Activated naive CD8-positive, alpha-beta T cell treated with anti-CD3 and anti-CD28 coated beads for 36 hours (primary cell): ENCODE data around the gene NSMCE1. TPM values are rescaled to one million over a fixed set of nuclear protein-coding genes. Genes with fewer than 3 reads are reported as not detected.
"Not testable (repeated sequence)": the region's sequence is repeated elsewhere in the genome, so short reads cannot be mapped to it uniquely, and the experiment has no call there.

Source experiments
- DNase-seq: peaks from one replicate; pipeline ENCODE4 v3.0.0; 2021
- H3K27ac Mint-ChIP-seq: one replicate; pipeline ENCODE4 v1.8.0; 2022; ENCODE audit warnings: mild to moderate bottlenecking, moderate library complexity, mixed read lengths
- H3K27me3 Mint-ChIP-seq: one replicate; pipeline ENCODE4 v1.8.0; 2022; ENCODE audit warnings: mild to moderate bottlenecking, mixed read lengths
- H3K36me3 Mint-ChIP-seq: one replicate; pipeline ENCODE4 v1.8.0; 2021; ENCODE audit warnings: mild to moderate bottlenecking, mixed read lengths
- H3K4me1 Mint-ChIP-seq: one replicate; pipeline ENCODE4 v1.8.0; 2021; ENCODE audit warnings: mixed read lengths
- H3K4me3 Mint-ChIP-seq: one replicate; pipeline ENCODE4 v1.8.0; 2022; ENCODE audit warnings: mild to moderate bottlenecking, moderate library complexity, mixed read lengths
- H3K9me3 Mint-ChIP-seq: one replicate; pipeline ENCODE4 v1.8.0; 2022; ENCODE audit warnings: mixed read lengths
- total RNA-seq, 2 experiments: library from RNA; stranded (reverse); gene quantifications; one replicate each; pipeline ENCODE4 v1.2.3, GENCODE V29; 2021

NSMCE1 gene
- total RNA-seq, 2 experiments from 2014 or later = 133 to 146 TPM

DNA sequence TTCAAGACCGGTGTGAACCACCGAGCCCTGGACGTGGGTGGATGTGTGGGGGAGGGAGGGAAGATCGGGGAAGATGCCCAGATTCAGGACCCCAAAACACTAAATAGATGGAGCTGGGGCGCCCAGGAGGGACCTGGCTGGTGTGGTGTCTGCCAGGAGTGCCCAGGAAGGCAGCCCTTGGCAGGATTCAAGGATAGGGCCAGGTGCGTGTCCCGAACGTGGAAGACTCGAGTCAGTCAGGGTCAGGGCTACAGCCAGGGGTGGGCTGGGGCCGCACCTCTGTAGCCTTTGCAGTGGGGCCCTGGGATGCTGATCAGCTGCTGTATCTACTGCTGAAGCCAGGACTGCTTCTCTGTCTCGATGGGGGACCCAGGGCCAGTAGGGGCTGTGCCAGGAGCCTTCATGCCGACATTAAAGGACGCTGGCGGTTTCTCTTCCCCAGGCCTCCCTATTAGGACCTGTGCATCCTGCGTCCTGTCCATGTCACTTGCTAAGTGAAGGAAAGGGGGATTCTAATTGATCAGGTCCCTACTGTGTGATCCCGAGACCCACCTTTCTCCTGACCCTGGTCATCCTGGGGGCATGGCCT lies 52.2 kb downstream of the NSMCE1 start:
- H3K27me3 Mint-ChIP-seq = no peaks in the 10 kb centered on the region
- no peak overlapping the region for H3K27ac Mint-ChIP-seq
- H3K4me3 Mint-ChIP-seq = no peak overlapping the region
- peaks cover 6% of the 10 kb centered on the region for H3K36me3 Mint-ChIP-seq
- no peaks in the 10 kb centered on the region for H3K4me1 Mint-ChIP-seq
- DNase-seq = no peak
- no peaks in the 10 kb centered on the region for H3K9me3 Mint-ChIP-seq

DNA sequence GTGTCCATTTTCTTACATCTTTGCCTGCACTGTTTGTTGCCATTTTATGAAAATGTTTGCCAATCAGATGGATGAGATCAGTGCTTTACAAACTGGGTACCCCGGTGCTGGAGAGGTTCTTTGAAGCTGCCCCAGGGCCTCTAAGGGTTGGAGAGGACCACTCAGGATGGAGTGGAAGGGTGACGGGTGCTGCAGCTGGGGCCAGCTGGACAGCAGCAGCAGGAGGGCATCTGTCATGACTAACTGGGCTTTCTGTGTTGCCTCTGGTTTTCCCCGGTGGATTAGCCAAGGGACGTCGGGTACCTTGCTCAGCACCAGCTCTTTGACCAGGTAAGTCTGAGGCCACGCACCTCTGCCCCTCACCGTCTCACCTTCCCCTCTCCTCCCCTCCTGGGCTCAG lies 52.9 kb downstream of the NSMCE1 start:
- H3K27ac Mint-ChIP-seq = peak overlapping the region; percentile 7
- H3K4me1 Mint-ChIP-seq = peaks cover 6% of the 10 kb centered on the region
- H3K4me3 Mint-ChIP-seq = no peak overlapping the region
- no peaks in the 10 kb centered on the region for H3K27me3 Mint-ChIP-seq
- no peak for DNase-seq
- peaks cover 6% of the 10 kb centered on the region for H3K36me3 Mint-ChIP-seq
- H3K9me3 Mint-ChIP-seq = no peaks in the 10 kb centered on the region

DNA sequence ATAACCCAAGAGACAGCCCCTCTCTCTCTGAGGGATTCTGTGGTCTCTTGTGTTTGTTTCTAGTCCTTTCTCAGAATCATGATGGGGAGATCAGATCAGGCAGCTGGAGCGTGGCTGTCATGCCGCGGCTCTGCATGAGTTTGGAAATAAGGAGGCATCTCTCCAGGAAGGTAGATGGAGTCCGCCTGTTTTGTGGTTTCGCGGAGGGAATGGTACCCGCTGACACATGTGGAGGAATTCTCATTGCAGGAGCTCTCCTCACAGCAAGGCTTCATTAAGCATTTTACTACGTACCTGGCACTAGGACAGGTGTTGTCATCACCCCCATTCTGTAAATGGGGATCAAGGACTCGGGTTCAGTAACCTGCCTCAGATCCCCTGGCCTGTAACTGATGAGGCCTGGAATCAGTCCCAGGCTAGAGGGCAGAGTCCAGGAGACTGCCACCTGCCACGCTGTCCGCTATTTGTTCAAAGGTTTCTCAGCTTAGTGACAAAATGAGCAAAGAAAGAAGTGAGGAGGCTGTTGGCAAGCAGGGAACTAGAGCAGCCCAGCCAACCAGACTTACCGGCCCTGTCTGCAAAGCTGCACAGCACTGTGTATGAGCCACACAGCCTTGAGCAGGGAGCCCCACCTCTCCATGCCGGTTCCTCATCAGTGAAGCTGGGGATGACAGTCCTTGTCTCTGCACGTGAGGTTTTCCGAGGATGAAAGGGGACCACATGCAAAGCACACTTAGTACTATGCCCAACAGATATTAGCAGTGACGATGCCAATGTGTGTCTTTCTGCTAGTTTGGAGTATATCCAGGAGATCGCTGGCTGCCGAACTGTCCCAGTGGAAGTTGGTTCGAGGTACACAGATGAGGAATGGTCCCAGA lies 54.2 kb downstream of the NSMCE1 start:
- Mint-ChIP-seq H3K4me1 (peaks cover 7% of the 10 kb centered on the region), H3K27me3 (no peaks in the 10 kb centered on the region), H3K27ac (no peak overlapping the region), H3K4me3 (no peak overlapping the region), H3K36me3 (peaks cover 10% of the 10 kb centered on the region), H3K9me3 (no peaks in the 10 kb centered on the region)
- DNase-seq = no peak

DNA sequence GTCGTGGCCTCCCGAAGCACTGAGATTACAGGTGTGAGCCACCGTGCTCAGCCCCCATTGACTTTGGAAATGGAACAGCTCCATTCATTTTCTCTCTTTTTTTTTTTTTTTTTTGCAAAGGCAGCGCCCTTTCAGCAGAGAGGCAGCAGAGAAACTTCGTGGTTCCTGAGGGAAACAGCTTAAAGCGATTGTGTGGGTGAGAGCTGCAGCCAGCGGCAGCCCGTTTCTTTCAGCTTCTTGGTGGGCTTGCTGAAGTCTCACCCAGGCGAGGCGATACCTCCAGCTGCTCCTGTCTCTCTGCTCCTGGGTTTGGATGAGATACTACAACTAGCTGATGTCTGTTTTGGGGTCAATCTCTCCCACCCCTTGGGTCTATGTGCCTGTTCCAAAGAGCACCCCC lies 57.5 kb downstream of the NSMCE1 start:
- Mint-ChIP-seq H3K36me3 (peaks cover 10% of the 10 kb centered on the region), H3K27me3 (no peaks in the 10 kb centered on the region), H3K4me3 (no peak overlapping the region), H3K27ac (peak overlapping the region; percentile 63), H3K9me3 (no peaks in the 10 kb centered on the region), H3K4me1 (peaks cover 7% of the 10 kb centered on the region)
- no peak for DNase-seq

DNA sequence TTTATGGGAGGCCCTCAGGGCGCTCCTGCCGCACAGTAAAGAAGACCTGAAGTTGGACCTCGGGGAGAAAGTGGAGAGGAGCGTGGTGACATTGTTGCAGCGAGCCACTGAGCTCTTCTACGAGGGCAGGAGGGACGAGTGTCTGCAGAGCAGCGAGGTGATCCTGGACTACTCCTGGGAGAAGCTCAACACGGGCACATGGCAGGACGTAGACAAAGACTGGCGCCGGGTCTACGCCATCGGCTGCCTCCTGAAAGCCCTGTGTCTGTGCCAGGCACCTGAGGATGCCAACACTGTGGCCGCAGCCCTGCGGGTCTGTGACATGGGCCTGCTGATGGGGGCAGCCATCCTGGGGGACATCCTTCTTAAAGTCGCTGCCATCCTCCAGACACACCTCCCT lies 58.4 kb downstream of the NSMCE1 start:
- DNase-seq = no peak
- Mint-ChIP-seq H3K4me1 (peaks cover 7% of the 10 kb centered on the region), H3K27me3 (no peaks in the 10 kb centered on the region), H3K27ac (no peak overlapping the region), H3K9me3 (no peaks in the 10 kb centered on the region), H3K4me3 (no peak overlapping the region), H3K36me3 (peaks cover 10% of the 10 kb centered on the region)

DNA sequence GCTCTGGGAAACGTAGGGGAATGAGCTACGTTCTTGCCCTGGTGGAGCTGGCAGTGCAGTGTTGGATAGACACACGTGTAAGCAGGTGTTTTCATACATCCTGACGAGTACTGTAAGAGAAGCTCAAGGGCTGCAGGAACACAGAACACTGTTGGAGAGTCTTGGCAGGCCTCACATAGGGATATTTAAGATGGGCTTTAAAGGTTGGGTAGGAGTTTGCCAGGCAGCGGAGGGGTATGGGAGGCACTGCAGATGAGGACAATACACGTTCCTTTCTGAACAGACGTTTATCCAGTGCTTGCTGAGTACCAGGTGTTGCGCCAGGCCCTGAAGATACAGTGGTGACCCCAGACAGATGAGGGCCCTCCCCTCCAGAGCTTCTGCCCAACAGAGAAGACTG lies 59.0 kb downstream of the NSMCE1 start:
- H3K27ac Mint-ChIP-seq = no peak overlapping the region
- no peaks in the 10 kb centered on the region for H3K9me3 Mint-ChIP-seq
- H3K36me3 Mint-ChIP-seq = peaks cover 10% of the 10 kb centered on the region
- H3K4me3 Mint-ChIP-seq = no peak overlapping the region
- no peaks in the 10 kb centered on the region for H3K27me3 Mint-ChIP-seq
- DNase-seq = no peak
- peaks cover 7% of the 10 kb centered on the region for H3K4me1 Mint-ChIP-seq

DNA sequence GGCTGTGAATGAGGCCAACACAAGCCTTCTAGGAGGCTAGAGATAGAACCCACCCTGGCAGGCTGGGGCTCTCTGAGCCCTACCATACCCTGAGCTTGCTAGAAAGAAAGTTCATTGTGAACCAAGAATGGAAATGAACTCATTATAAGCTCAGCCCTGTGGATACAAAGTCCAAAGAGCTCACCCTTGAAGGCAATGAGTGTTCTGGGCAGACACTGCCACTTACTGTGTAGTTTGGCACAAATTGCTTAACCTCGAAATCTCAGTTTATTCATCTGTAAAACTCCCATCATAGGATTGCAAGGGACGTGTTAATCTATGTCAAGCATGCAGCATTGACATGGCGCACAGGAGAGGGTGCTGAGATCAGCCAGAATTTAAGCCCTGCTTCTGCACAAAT lies 59.8 kb downstream of the NSMCE1 start:
- Mint-ChIP-seq H3K27me3 (no peaks in the 10 kb centered on the region), H3K9me3 (no peaks in the 10 kb centered on the region), H3K27ac (no peak overlapping the region), H3K4me1 (peaks cover 12% of the 10 kb centered on the region), H3K4me3 (no peak overlapping the region), H3K36me3 (peaks cover 16% of the 10 kb centered on the region)
- DNase-seq = no peak

DNA sequence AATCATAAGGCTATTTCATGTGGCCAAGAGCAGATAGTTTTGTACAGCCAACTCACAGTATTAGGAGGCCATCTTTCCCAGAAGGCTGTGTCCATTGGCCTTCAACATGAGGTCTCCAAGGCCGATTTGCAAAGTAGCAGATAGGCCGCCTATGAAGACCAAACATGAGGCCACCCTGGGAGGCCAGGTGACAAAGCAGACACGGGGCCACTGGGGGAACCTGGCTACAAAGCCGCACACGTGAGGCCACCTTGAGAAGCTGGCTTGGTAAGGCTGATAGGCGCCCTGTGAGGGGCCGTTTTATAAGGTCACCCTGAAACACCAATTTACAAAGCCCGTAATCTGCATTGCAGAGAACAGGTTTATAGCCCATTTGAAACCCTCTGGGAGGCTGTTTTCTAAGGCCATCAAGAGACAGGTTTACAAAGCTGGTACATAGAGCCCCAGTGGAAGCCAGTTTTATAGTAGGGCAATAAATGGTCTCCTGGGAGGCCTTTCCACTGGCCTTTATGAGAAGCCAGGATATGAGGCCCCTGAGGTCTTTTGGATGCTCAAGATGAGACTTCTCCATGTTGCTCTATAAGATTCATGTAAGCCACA lies 60.4 kb downstream of the NSMCE1 start:
- no peak for DNase-seq
- Mint-ChIP-seq H3K4me1 (peaks cover 13% of the 10 kb centered on the region), H3K4me3 (no peak overlapping the region), H3K27ac (no peak overlapping the region), H3K9me3 (no peaks in the 10 kb centered on the region), H3K27me3 (no peaks in the 10 kb centered on the region), H3K36me3 (peaks cover 18% of the 10 kb centered on the region)

DNA sequence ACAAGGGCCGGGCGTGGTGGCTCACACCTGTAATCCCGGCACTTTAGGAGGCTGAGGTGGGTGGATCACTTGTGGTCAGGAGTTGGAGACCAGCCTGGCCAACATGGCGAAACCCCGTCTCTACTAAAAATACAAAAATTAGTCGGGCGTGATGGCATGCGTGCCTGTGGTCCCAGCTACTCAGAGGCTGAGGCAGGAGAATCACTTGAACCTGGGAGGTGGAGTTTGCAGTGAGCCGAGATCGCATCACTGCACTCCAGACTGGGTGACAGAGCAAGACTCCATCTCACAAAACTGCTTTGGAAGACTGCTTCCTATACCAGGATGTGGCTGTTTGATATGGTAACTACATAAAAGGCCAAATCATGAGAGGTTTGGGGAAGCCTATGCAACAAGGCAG lies 61.5 kb downstream of the NSMCE1 start:
- not testable (repeated sequence) for H3K27me3 Mint-ChIP-seq, H3K4me3 Mint-ChIP-seq
- peaks cover 23% of the 10 kb centered on the region for H3K4me1 Mint-ChIP-seq

DNA sequence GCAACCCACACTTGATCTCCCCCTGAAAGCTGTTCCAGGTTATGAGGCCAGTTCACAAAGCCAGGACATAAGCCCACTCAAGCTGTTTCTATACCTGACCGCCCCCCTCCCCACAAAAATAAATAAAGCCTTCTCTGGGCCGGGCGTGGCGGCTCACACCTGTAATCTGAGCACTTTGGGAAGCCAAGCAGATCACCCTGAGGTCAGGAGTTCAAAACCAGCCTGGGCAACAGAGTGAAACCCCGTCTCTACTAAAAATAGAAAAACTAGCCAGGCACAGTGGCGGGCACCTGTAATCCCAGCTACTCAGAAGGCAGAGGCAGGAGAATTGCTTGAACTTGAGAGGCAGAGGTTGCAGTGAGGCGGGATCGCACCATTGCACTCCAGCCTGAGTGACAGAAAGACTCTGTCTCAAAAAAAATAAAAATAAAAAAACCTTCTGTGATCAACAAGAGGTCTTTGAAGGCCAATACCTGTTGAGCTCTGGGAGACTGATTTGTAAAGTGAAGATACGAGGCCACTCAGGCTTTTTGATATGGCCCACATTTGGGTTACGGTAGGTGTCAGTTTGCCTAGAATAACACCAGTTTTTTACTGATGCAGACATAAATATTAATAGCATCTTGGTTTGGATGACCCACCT lies 63.0 kb downstream of the NSMCE1 start:
- Mint-ChIP-seq H3K4me3 (no peak overlapping the region), H3K36me3 (peaks cover 11% of the 10 kb centered on the region), H3K9me3 (peaks cover 5% of the 10 kb centered on the region), H3K4me1 (peaks cover 25% of the 10 kb centered on the region), H3K27me3 (no peaks in the 10 kb centered on the region), H3K27ac (no peak overlapping the region)
- DNase-seq = no peak

More for the DNA sequence above, 61.5 kb downstream of the NSMCE1 start:
- H3K36me3 Mint-ChIP-seq = peaks cover 14% of the 10 kb centered on the region
- not testable (repeated sequence) for H3K27ac Mint-ChIP-seq, DNase-seq, H3K9me3 Mint-ChIP-seq

DNA sequence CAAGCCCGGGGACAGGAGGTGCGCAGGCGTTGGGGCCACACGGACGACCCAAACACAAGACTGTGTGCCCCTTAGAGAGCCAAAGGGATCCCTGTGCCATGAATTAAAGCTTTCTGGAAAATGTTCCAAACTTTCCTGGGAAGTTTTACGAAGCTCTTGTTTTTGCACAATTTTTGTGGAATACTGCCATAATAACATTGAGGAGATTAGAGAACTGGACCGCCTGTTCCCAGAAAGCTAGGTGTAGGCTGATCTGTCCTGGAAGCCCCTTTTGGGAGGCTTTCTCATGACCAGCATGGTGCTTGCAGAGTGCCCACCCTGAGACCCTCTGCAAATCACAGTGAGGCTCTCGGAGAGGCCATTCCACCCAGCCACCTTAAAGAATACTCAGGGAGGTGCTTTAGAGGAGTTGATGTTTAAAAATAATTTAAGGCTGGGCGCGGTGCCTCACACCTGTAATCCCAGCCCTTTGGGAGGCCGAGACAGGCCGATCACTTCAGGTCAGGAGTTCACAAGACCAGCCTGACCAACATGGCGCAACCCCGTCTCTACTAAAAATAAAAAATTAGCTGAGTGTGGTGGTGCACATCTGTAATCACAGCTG lies 64.2 kb downstream of the NSMCE1 start:
- DNase-seq = no peak
- peak overlapping the region; percentile 92 for H3K4me3 Mint-ChIP-seq
- H3K4me1 Mint-ChIP-seq = peaks cover 34% of the 10 kb centered on the region
- H3K27ac Mint-ChIP-seq = peak overlapping the region; percentile 100
- H3K27me3 Mint-ChIP-seq = no peaks in the 10 kb centered on the region
- peaks cover 7% of the 10 kb centered on the region for H3K36me3 Mint-ChIP-seq
- H3K9me3 Mint-ChIP-seq = peaks cover 6% of the 10 kb centered on the region

DNA sequence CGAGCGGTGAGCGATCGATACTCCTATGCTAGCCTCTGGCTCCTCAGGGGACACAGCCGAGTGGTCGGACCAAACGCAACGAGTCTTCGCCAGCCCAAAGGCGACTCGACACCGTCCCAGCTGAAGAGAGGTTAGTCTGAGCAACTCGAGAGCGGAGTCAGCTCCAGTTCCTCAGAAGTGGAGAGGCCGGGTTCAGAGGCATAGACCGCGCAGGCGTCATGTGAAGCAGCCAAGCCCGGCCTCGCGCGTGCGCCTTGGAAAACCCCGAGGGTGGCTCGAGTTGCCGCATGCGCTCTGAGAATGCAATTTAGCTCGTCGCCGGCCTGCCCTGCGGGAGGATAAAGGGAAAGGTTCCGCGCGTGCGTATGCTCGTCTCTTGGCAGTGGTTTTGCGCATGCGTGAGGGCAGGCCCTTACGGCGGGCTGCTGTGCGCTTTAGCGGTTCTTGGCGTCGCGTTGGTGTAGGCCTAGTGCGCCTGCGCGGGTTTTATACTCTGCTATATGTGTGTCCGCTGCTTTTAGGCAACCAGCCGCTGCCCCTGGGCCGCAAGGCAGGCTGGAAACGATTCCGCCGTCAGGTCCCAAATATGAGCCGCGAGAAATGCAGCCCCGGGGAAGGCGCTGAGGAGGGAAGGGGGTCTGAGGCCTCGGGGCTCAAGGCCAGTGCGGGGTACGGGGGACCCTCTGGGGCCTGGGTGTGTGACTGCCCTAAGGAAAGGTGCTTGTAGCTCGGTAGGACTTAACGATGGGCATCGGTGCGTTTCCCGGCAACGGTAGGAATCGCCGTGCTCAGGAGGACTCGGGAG lies 64.9 kb downstream of the NSMCE1 start, which contains the start of gene KDM8:
TSS of gene KDM8 (plus strand) at position 20 of the 805 bp plus-strand sequence. CDS start 6,598 bp downstream, outside the sequence.
- Mint-ChIP-seq H3K36me3 (peaks cover 7% of the 10 kb centered on the region), H3K27ac (peak within 1 kb of the TSS; percentile 100), H3K27me3 (no peaks in the 10 kb centered on the region), H3K4me1 (peaks cover 40% of the 10 kb centered on the region), H3K9me3 (peaks cover 10% of the 10 kb centered on the region), H3K4me3 (peak within 1 kb of the TSS; percentile 92)
- peak; percentile 100 for DNase-seq

DNA sequence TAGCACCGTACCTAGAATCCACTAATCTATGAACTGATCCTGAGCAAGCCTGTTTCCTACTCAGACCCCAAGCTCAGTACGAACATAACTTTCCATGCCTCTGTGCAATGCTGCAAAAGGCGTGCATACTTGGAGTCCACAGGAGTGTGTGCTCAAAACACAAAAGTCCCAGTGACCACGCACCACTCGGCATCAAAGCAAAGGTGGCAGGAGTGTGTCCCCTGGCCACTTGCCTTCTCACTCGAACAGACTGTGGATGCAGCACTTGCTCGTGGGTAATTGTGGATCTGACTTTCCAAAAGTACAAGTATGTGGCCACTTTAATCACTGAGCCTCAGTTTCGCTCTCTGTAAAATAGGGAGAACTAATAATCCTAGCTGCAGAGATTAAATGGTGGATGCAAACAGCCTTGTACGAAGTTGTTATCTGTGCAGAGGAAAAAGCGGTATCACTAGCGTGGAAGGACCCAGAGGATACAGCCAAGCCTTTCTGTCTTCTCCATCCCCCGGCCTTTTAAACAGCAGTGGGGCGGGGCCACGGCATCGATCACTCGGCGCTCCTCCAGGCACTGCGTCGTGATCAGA lies 65.6 kb downstream of the NSMCE1 start:
- peaks cover 10% of the 10 kb centered on the region for H3K9me3 Mint-ChIP-seq
- peaks cover 45% of the 10 kb centered on the region for H3K4me1 Mint-ChIP-seq
- no peaks in the 10 kb centered on the region for H3K27me3 Mint-ChIP-seq
- H3K27ac Mint-ChIP-seq = peak overlapping the region; percentile 100
- DNase-seq = peak; percentile 90
- peak overlapping the region; percentile 92 for H3K4me3 Mint-ChIP-seq
- peaks cover 7% of the 10 kb centered on the region for H3K36me3 Mint-ChIP-seq

DNA sequence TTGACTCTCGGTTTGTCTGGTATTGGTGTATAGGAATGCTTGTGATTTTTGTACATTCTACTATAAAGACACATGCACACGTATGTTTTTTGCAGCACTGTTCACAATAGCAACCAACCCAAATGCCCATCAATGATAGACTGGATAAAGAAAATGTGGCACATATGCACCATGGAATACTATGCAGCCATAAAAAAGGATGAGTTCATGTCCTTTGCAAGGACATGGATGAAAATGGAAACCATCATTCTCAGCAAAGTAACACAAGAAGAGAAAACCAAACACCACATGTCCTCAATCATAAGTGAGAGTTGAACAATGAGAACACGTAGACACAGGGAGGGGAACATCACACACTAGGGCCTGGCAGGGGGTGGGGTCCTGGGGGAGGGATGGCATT lies 67.7 kb downstream of the NSMCE1 start:
- DNase-seq, H3K27me3 Mint-ChIP-seq, H3K36me3 Mint-ChIP-seq: not testable (repeated sequence)
- Mint-ChIP-seq H3K4me1 (peaks cover 57% of the 10 kb centered on the region), H3K4me3 (peak overlapping the region; percentile 13), H3K9me3 (peaks cover 10% of the 10 kb centered on the region), H3K27ac (peak overlapping the region; percentile 82)
